Karpas-422 (cell line): Measurements from ENCODE around the gene ESF1. TPM values are rescaled to one million over a fixed set of nuclear protein-coding genes. Genes with fewer than 3 reads are reported as not detected.
"Not testable (repeated sequence)": the region's sequence is repeated elsewhere in the genome, so short reads cannot be mapped to it uniquely, and the experiment has no call there.

Experiments used
- DNase-seq: peaks from one replicate; pipeline ENCODE4 v3.0.0-alpha.2; 2015
- H2AFZ ChIP-seq: fragments of 200-600 bp; sonication (generic); 2 replicates; pipeline ENCODE4 v1.6.1; 2014; ENCODE audit warnings: antibody characterized with exemption, low read length, mixed read lengths
- H3K27ac ChIP-seq: fragments of 200-600 bp; sonication (generic); 2 replicates; pipeline ENCODE4 v1.5.1; 2014; ENCODE audit warnings: mild to moderate bottlenecking, low read length, moderate library complexity
- H3K27me3 ChIP-seq: fragments of 200-600 bp; sonication (generic); 2 replicates; pipeline ENCODE4 v1.6.1; 2014; ENCODE audit warnings: low read length, mixed read lengths
- H3K36me3 ChIP-seq: fragments of 200-600 bp; sonication (generic); 2 replicates; pipeline ENCODE4 v1.6.1; 2014; ENCODE audit warnings: low read length, mixed read lengths; ENCODE audit not compliant: insufficient read depth
- H3K4me1 ChIP-seq: fragments of 200-600 bp; sonication (generic); 2 replicates; pipeline ENCODE4 v1.6.1; 2014; ENCODE audit warnings: mild to moderate bottlenecking, low read length, mixed read lengths
- H3K4me2 ChIP-seq: fragments of 200-600 bp; sonication (generic); 2 replicates; pipeline ENCODE4 v1.6.1; 2014; ENCODE audit warnings: low read length, low read depth, mild to moderate bottlenecking; ENCODE audit not compliant: poor library complexity, severe bottlenecking
- H3K4me3 ChIP-seq: fragments of 200-600 bp; sonication (generic); 2 replicates; pipeline ENCODE4 v1.5.1; 2014; ENCODE audit warnings: mild to moderate bottlenecking, antibody characterized with exemption, low read length, mixed read lengths
- H3K79me2 ChIP-seq: fragments of 200-600 bp; sonication (generic); 2 replicates; pipeline ENCODE4 v1.6.1; 2014; ENCODE audit warnings: mild to moderate bottlenecking, low read length, mixed read lengths
- H3K9ac ChIP-seq: fragments of 200-600 bp; sonication (generic); 2 replicates; pipeline ENCODE4 v1.6.0; 2014; ENCODE audit warnings: low read length
- H3K9me2 ChIP-seq: fragments of 200-600 bp; sonication (generic), shearing (Covaris generic); replicated peaks from 2 replicates; pipeline ENCODE4 v1.6.0; 2014; ENCODE audit warnings: mild to moderate bottlenecking, low read length, moderate library complexity; ENCODE audit not compliant: insufficient read depth
- H3K9me3 ChIP-seq: fragments of 300-700, 200-600 bp; sonication (generic); 2 replicates; pipeline ENCODE4 v1.6.1; 2014; ENCODE audit warnings: low read length, mixed read lengths
- H4K20me1 ChIP-seq: fragments of 200-600 bp; sonication (generic); 2 replicates; pipeline ENCODE4 v1.6.1; 2014; ENCODE audit warnings: mild to moderate bottlenecking, antibody characterized with exemption, low read length, low read depth; ENCODE audit not compliant: insufficient read depth
- total RNA-seq: library from RNA; depleted of rRNA; stranded (reverse); fragments of >200 nt; shearing (Covaris generic); gene quantifications from 2 replicates; pipeline ENCODE4 v1.2.3, GENCODE V29; 2014; ENCODE audit warnings: low replicate concordance

The ESF1 gene
- total RNA-seq, 1 experiment from 2014 or later: 12.2 TPM

- no peaks in the 10 kb centered on the region for H3K27me3 ChIP-seq
- H3K9ac ChIP-seq: no peak overlapping the region
- no peaks in the 10 kb centered on the region for H3K4me1 ChIP-seq
- H4K20me1 ChIP-seq: no peaks in the 10 kb centered on the region
- H3K79me2 ChIP-seq: peaks cover 55% of the 10 kb centered on the region
- H3K4me3 ChIP-seq: no peak overlapping the region
- no peak overlapping the region for H2AFZ ChIP-seq
- no peaks in the 10 kb centered on the region for H3K9me2 ChIP-seq
- no peak overlapping the region for H3K27ac ChIP-seq
- peaks cover 66% of the 10 kb centered on the region for H3K36me3 ChIP-seq
- H3K9me3 ChIP-seq: no peaks in the 10 kb centered on the region; the same call in 1 of the 2 replicates
- no peak overlapping the region for H3K4me2 ChIP-seq
- no peak for DNase-seq
These were observed 40.4 kb downstream of the ESF1 start for GRCh38 chr20:13744352-13744751.

GRCh38 chr20:13741879-13742278 is 42.8 kb downstream of the ESF1 start:
- no peaks in the 10 kb centered on the region for H4K20me1 ChIP-seq
- no peak overlapping the region for H2AFZ ChIP-seq
- no peak for DNase-seq
- no peak overlapping the region for H3K4me2 ChIP-seq
- no peak overlapping the region for H3K9ac ChIP-seq
- no peak overlapping the region for H3K27ac ChIP-seq
- no peaks in the 10 kb centered on the region; the same call in 1 of the 2 replicates for H3K9me3 ChIP-seq
- peaks cover 68% of the 10 kb centered on the region for H3K36me3 ChIP-seq
- H3K4me3 ChIP-seq: no peak overlapping the region
- H3K4me1 ChIP-seq: no peaks in the 10 kb centered on the region
- H3K9me2 ChIP-seq: no peaks in the 10 kb centered on the region
- peaks cover 69% of the 10 kb centered on the region for H3K79me2 ChIP-seq
- H3K27me3 ChIP-seq: no peaks in the 10 kb centered on the region

GRCh38 chr20:13739731-13740649 is 44.7 kb downstream of the ESF1 start:
- no peaks in the 10 kb centered on the region for H3K9me2 ChIP-seq
- H3K27ac ChIP-seq: no peak overlapping the region
- H3K4me3 ChIP-seq: no peak overlapping the region
- no peak for DNase-seq
- H3K9me3 ChIP-seq: no peaks in the 10 kb centered on the region; the same call in 1 of the 2 replicates
- H3K79me2 ChIP-seq: peaks cover 76% of the 10 kb centered on the region
- no peak overlapping the region for H3K4me2 ChIP-seq
- H4K20me1 ChIP-seq: no peaks in the 10 kb centered on the region
- H3K4me1 ChIP-seq: no peaks in the 10 kb centered on the region
- no peaks in the 10 kb centered on the region for H3K27me3 ChIP-seq
- no peak overlapping the region for H3K9ac ChIP-seq
- peaks cover 76% of the 10 kb centered on the region for H3K36me3 ChIP-seq
- no peak overlapping the region for H2AFZ ChIP-seq

- not testable (repeated sequence) for H3K9ac ChIP-seq, H3K4me1 ChIP-seq, H3K4me3 ChIP-seq, DNase-seq, H3K27ac ChIP-seq, H3K27me3 ChIP-seq, H2AFZ ChIP-seq, H3K9me3 ChIP-seq, H4K20me1 ChIP-seq, H3K9me2 ChIP-seq, H3K4me2 ChIP-seq
- Histone ChIP-seq H3K36me3 (peaks cover 75% of the 10 kb centered on the region), H3K79me2 (peaks cover 67% of the 10 kb centered on the region)
These were observed 46.5 kb downstream of the ESF1 start for GRCh38 chr20:13738187-13738586.

GRCh38 chr20:13736436-13737191 is 48.1 kb downstream of the ESF1 start:
- no peaks in the 10 kb centered on the region for H4K20me1 ChIP-seq
- peaks cover 71% of the 10 kb centered on the region for H3K79me2 ChIP-seq
- H3K27me3 ChIP-seq: no peaks in the 10 kb centered on the region
- no peaks in the 10 kb centered on the region for H3K4me1 ChIP-seq
- no peak overlapping the region for H3K27ac ChIP-seq
- H2AFZ ChIP-seq: no peak overlapping the region
- H3K9me3 ChIP-seq: no peaks in the 10 kb centered on the region; the same call in 1 of the 2 replicates
- H3K4me3 ChIP-seq: no peak overlapping the region
- DNase-seq: no peak
- no peak overlapping the region for H3K4me2 ChIP-seq
- H3K36me3 ChIP-seq: peaks cover 71% of the 10 kb centered on the region
- H3K9ac ChIP-seq: no peak overlapping the region
- no peaks in the 10 kb centered on the region for H3K9me2 ChIP-seq

DNA sequence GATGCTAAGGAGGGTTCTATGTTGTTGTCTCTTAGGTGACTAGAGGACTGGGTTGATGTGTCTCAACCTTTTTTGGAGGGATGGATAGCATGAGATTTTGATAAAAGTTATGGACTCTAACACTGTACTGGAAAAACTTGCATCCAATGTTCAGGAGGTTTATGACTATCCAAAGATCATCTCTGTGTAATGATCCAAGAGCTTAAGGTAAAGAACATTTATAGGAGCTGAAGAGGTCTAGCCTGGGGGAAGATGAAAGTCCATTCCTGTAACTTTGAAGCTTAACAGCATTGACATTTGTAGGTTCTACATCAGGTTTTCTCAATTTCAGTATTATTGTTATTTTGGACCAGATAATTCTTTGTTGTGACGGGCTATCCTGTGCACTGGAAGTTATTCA is 48.9 kb downstream of the ESF1 start:
- H3K9ac ChIP-seq: no peak overlapping the region
- H3K36me3 ChIP-seq: peaks cover 64% of the 10 kb centered on the region
- DNase-seq: no peak
- H3K27me3 ChIP-seq: no peaks in the 10 kb centered on the region
- H3K4me2 ChIP-seq: no peak overlapping the region
- H3K79me2 ChIP-seq: peaks cover 66% of the 10 kb centered on the region
- no peak overlapping the region for H2AFZ ChIP-seq
- no peak overlapping the region for H3K27ac ChIP-seq
- no peak overlapping the region for H3K4me3 ChIP-seq
- H3K9me3 ChIP-seq: no peaks in the 10 kb centered on the region; the same call in 1 of the 2 replicates
- no peaks in the 10 kb centered on the region for H3K9me2 ChIP-seq
- no peaks in the 10 kb centered on the region for H4K20me1 ChIP-seq
- no peaks in the 10 kb centered on the region for H3K4me1 ChIP-seq

DNA sequence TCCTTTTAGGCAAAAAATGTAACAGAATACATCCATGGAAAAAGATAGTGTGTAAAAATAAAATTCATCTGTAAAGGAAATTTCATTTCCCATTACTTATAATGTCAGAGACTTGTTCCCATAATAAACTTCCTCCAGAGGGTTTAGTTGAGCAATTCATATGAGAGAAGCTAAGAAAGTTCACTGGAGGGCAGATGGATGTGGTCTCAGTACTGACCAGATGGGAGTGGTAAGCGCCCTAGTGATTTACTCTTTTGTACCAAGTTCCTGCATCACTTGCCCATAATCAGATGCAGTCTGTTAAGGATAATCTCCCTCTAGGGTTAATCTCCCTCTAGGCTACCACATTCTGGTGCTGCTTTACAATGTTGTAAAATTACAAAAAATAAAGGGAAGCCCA is 61.7 kb downstream of the ESF1 start:
- no peaks in the 10 kb centered on the region for H4K20me1 ChIP-seq
- H3K9me2 ChIP-seq: no peaks in the 10 kb centered on the region
- no peak for DNase-seq
- no peak overlapping the region for H3K4me2 ChIP-seq
- no peaks in the 10 kb centered on the region for H3K4me1 ChIP-seq
- H3K9ac ChIP-seq: no peak overlapping the region
- peaks cover 46% of the 10 kb centered on the region; the same call in 1 of the 2 replicates for H3K36me3 ChIP-seq
- no peaks in the 10 kb centered on the region for H3K9me3 ChIP-seq
- H3K27me3 ChIP-seq: no peaks in the 10 kb centered on the region
- no peak overlapping the region for H3K4me3 ChIP-seq
- peaks cover 40% of the 10 kb centered on the region for H3K79me2 ChIP-seq
- H2AFZ ChIP-seq: no peak overlapping the region
- no peak overlapping the region for H3K27ac ChIP-seq

DNA sequence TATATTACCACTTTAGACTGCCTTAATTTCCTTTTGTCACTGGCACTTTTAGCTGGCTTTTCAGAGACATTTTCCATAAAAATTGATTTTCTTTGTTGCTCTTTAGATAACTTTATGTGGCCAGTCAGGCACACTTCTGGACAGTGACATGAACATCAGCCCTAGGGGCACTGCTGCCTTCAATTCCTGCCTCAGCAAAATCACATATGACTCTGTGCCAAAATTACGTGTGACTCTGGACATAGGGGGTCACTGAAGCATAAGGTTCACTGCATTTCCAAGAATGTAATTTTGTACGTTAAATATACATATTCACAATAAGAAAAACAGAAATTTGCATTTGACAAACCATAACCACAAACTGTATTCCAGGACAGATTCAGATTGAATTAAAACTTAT is 66.5 kb downstream of the ESF1 start:
- Histone ChIP-seq H3K4me2 (no peak overlapping the region), H2AFZ (no peak overlapping the region), H4K20me1 (no peaks in the 10 kb centered on the region), H3K36me3 (peaks cover 42% of the 10 kb centered on the region; the same call in 1 of the 2 replicates), H3K27ac (no peak overlapping the region), H3K9ac (no peak overlapping the region), H3K4me3 (no peak overlapping the region), H3K79me2 (peaks cover 21% of the 10 kb centered on the region), H3K9me2 (no peaks in the 10 kb centered on the region), H3K9me3 (no peaks in the 10 kb centered on the region), H3K4me1 (no peaks in the 10 kb centered on the region), H3K27me3 (no peaks in the 10 kb centered on the region)
- DNase-seq: no peak
